ENCODE measurements around the gene SDK2.

The SDK2 gene

DNA sequence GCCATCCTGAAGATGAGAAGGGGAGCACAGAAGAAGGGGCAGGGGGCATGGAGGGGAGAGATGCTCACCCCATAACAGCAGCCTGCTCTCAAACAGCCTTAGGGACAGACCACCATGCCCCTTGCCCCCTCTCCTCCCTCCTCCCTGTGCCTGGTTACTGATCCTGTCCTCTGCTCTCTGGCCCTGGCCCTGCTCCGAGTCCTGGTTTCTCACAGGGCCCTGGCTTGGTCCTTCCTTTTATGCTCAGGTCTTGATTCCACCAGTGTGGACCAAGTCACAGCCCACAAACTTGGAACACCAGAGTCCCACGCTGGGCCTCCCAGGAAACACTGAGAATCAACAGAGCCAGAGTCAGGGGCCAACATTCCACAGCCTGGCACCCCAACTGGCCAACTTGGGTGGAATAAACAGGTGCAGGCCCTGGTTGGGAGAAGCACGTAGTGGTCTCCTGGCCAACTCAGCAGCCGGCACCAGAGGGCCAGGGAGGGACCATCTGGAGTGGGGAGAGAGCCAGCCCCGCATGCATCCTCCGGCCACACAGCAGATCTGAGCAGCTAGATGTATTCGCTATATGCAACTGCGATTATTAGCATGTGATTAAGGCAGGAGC lies 287.6 kb downstream of the SDK2 start:
- no peak for DNase-seq (ENCODE audit: low read depth in 4 of 4, low spot score in 1 of 4)

DNA sequence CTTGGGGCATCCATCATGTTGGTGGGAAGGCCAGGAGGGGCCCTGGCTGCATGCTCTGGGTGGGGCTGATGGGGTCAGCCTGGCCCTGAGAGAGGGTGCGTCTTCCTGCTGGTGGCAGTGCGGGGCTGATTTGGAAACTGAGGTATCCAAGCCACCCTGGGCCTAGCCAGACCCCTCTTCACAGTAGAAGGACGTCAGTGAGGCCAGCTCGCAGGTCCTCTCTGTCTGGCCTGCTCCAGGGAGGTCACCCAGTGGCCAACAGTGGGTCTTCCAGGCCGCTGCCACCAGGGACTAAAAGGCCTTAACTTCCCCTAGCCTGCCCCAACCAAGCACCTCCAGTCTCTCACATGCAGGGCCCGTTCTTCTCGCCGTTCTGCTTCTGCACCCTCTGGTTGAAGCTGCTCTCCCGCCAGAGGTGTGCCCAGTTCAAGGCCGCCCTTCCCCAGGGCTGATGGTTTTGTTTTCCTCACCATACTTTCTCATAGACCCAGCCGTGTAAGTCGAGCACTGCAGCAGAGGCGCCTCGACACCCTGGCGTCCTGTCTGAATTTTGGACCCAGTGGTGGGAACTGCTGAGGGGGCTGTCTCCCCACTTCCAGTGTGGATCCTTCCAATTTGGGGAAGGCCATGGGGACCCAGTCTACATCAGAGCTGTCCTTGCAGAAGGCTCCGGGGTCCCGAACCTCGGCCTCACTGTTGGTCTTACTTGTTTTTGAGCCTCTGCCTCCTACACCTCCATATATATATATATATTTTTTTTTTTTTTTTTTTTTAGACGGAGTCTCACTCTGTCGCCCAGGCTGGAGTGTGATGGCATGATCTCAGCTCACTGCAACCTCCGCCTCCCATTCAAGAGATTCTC lies 289.6 kb downstream of the SDK2 start:
- DNase-seq (ENCODE audit: low read depth in 4 of 4, low spot score in 1 of 4): no peak

DNA sequence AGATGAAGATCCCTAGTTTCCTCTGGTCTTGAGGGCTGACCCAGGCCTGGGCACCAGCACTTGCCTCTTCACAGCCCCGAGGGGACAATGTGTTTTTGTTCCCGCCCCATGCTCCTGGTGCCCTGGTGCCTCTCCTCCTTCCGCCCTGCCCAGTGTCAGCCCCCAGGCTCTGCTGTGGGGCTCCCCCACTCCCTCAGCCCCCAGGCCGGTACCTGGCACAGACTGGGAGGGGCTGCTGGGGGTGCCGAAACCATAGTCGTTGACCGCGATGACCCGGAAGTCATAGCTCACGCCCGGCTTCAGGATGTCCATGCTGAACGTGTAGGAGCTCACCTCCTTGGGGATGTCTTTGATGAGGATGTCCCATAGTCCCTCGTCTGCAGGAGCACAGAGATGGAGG lies 292.0 kb downstream of the SDK2 start:
- no peak for DNase-seq (ENCODE audit: low read depth in 4 of 4, low spot score in 1 of 4)

DNA sequence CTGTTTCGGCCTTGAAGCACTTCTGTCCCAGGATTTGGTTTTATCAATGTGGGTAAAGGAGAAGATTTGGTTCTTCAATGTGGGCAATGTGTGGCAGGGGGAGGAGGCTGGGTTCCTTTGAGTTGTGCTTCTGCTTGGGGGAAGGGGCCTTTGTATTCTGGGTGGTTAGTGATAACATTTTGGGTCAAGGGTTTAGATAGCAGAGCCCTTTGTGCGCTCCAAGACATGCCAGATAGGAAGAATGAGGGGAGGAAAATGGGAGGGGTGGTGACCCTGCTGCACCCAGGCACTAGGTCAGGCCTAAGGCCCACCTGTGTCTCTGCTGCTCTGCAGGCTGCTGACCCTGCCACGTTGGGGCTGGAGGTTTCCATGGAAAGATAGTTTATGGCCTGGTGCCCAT lies 292.5 kb downstream of the SDK2 start:
- no peak for DNase-seq (ENCODE audit: low read depth in 4 of 4, low spot score in 1 of 4)

DNA sequence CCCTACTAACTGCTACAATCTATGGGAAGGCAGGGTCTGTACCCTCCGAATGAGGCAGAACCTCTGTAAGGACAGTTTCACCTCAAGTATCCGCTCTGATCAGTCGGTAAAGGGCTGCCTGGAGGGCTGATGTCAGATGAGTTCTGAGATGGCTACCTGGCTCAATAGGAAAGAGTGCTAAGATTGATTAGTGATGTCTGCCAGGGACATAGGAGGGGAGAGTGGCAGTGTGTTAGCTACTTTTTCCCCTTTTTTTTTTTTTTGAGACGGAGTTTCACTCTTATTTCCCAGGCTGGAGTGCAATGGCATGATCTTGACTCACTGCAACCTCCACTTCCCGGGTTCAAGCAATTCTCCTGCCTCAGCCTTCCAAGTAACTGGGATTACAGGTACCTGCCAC lies 293.4 kb downstream of the SDK2 start:
- no peak for DNase-seq (ENCODE audit: low read depth in 4 of 4, low spot score in 1 of 4)

DNA sequence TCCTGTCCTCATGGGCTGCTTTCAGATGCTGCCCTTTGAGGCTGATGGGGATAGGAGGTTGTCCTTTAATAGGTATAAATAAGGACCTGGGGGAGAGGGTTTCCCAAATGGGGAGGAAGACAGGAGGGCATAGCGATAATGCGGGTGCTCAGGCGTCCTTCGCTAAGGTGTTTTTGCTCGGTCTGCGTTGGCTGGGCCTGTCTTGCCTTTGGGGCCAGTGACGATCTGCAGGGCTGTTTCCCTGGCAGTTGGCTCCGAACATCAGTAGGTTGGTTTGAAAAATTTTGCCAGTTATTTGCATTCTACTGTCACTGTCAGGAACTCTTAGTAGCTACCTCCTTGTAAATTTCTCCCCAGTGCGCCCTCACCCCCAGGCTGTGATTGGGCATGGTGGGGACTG lies 294.6 kb downstream of the SDK2 start:
- DNase-seq (ENCODE audit: low read depth in 4 of 4, low spot score in 1 of 4): no peak

DNA sequence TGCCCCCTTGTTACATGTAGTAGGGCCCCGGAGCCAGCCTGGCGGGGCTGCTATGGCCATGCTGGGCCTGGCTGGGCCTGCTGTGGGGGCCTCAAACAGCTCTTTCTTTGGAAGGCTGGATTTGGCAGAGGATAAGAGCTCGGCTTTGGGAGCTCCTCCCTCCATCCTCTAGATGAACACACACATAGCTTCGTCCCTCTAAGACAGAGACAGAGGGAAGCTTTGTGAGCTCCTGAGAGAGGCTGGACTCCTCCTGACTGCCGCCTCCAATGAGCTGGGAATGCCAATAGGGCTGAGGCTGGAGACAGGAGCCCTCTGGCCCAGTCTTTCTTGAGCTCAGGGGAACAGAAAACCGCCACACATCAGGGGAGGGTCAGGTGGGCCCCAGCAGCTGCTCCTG lies 295.1 kb downstream of the SDK2 start:
- DNase-seq (ENCODE audit: low read depth in 4 of 4, low spot score in 1 of 4): no peak

DNA sequence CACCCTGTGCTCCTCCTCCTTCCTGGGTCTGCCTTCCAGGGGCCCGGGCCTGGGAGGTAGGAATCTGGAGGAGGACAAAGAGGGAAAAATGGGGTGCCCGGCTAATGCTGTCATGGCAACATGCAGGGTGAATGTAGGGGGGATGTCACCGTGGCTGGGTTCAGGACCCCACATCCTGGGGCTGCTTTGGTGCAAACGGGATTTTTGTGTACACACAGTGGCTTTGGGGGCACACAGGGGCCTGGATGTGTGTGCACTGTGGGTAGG lies 295.5 kb downstream of the SDK2 start:
- DNase-seq (ENCODE audit: low read depth in 4 of 4, low spot score in 1 of 4): no peak

DNA sequence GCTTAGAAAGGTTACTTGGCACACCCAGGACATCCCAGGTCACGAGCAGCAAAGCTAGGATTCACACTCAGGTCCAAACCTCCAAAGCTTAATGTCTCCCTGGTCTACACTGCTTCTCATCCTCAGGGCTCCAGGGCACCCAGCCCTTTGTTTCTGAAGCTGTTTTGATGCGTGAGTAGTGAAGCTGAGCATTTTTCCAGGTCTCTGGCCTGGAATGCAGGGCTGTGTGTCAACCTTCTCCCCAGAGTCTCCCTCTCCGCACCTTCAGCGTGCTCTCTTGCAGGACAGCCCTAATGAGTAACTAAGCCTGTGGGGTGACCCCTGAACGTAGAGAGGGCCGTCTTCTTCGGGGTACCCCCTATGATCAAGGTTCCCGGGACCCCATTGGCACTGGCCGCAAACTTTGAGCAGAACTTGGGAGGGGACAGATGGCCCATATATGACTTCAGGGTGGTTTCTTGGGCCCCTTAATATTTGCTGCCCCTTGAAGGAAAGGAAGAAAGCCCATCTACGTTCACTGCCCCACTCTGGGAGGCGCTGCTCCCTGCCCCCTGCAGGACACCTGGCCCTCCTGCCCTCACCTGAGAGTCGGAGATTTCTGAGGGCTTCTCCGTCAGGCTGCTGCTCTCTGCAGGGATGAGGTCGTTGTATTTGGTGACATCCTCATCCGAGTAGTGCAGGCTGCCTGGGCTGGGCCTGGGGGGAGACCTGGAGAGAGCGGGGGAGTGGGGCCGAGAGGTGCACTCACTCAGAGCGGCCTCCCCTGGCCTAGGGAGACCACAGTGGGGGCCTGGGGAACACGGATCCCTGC lies 296.0 kb downstream of the SDK2 start:
- no peak for DNase-seq (ENCODE audit: low read depth in 4 of 4, low spot score in 1 of 4)

- DNase-seq (ENCODE audit: low read depth in 4 of 4, low spot score in 1 of 4): no peak
Measured at GRCh38 chr17:73347351-73347750, 296.9 kb downstream of the SDK2 start.

DNA sequence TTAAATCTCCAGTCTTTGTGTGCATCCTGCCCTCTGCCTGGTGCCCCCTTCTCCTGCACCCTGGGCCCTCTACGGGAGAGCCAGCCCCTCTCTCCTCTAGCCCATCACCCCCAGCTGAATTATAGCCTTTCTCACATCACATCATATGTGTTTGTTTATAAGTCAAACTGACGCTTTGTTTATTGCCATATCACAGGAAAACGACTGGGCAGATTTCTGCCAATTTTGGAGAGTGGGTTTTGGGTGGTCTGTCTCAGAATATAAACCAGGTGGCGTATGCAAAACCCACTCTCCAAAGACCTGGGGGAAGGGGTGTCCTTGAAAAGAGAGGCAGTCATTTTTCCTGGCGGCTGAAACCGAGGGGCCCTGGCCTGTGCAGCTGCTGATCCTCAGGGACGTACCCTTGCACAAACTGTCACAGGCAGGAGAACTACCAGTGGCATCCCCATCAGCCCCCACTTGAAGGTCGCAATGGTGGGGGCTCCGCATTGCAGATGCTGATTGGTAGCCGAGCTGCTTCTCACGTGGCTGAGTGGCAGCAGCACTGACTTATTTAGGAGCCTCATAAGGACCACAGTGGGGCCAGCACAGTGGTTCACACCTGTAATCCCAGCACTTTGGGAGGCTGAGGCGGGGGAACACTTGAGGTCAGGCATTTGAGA lies 297.6 kb downstream of the SDK2 start:
- no peak for DNase-seq (ENCODE audit: low read depth in 4 of 4, low spot score in 1 of 4)

DNA sequence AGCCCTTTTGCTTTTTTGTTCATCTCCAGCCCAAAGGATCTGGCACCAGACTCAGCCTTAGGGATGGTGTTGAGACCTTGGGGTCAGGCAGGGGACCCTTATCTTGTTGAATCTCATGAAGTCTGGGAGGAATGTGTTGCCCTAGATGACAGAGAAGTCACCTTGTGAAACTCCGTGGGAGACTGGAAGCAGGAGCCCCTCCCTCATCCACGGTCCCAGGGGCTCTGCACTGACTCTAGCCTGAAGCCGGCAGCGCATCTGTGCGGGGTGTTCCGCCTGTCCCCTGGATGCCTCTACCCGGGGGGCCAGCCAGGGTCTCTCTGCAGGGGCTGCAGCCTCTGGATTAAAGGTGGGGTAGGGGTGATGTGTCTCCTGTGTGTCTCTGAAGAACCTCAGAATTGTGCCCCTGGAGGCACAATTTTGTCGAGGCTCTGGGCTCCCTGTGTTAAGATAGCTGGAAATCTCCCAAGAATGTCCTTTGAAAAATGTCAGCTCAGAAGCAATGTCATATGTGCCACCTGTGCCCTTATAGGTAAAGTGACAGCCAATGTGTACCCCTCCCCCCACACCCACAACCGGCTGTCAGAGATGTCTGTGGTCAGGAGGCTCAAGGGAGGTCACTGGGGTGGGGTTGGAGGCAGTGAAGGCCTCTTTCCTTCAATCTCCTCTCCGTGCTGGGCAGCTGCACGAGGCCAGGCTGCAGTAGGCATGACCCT lies 300.3 kb downstream of the SDK2 start:
- DNase-seq (ENCODE audit: low read depth in 4 of 4, low spot score in 1 of 4): no peak

- DNase-seq (ENCODE audit: low read depth in 4 of 4, low spot score in 1 of 4): no peak
Measured at GRCh38 chr17:73343168-73343634, 301.0 kb downstream of the SDK2 start.

GRCh38 chr17:73342541-73343167 lies 301.6 kb downstream of the SDK2 start:
- DNase-seq (ENCODE audit: low read depth in 4 of 4, low spot score in 1 of 4): no peak

DNA sequence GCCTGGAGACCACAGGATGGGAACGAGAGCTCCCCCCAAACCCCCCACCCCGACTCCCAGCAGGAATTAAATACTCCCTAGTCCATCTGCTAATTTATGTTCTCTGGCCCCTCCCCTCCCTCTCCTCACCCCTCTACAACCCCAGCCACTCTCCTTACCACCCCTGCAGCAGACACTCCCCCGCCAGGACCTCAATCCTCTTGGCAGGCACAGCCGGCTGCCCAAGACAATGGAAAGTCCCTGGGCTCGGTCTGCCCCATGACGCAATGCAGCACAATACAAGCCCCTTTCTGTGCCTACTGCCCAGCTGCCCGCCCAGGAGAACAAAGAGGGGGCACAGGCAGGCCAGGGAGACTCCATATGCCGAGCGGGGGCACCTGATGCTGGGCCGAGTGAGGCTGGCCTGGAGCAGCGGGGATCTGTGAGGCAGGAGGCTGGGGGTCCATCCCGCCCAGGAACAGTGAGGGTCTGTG lies 302.2 kb downstream of the SDK2 start:
- DNase-seq (ENCODE audit: low read depth in 4 of 4, low spot score in 1 of 4): no peak

DNA sequence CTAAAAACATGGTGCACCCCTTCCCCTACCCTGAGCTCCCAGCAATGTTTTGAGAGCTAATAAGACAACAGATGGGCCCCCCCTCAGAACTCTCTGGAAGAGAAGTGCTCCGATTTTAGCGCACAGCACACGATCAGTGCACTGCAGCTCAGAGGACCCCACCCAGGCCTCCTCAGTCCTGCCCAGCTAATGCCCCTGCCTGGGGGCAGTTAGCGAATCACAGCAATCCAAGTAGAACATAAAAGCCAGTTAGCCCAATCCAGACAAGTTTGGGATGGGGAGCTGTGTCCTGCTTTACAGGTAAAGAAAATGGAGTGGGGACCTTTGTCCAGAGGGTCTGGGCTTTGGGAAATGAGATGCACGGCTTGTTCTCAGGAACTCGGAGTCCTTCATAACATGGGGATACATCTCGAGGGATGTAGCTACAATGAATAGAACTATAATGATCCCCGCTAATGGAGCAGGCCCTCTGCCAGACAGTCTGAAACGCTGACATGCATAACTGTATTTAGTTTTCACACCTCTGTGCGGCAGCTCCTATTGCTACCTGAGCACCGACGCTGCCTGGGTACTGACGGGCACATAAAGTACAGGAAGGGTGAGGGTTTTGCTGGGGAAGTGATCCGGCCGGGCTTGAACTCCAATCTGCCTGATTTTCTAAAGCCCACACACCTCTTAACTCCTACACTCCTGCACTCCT lies 302.7 kb downstream of the SDK2 start:
- DNase-seq (ENCODE audit: low read depth in 4 of 4, low spot score in 1 of 4): no peak

- DNase-seq (ENCODE audit: low read depth in 4 of 4, low spot score in 1 of 4): no peak
Measured at GRCh38 chr17:73340093-73340596, 304.1 kb downstream of the SDK2 start.

DNA sequence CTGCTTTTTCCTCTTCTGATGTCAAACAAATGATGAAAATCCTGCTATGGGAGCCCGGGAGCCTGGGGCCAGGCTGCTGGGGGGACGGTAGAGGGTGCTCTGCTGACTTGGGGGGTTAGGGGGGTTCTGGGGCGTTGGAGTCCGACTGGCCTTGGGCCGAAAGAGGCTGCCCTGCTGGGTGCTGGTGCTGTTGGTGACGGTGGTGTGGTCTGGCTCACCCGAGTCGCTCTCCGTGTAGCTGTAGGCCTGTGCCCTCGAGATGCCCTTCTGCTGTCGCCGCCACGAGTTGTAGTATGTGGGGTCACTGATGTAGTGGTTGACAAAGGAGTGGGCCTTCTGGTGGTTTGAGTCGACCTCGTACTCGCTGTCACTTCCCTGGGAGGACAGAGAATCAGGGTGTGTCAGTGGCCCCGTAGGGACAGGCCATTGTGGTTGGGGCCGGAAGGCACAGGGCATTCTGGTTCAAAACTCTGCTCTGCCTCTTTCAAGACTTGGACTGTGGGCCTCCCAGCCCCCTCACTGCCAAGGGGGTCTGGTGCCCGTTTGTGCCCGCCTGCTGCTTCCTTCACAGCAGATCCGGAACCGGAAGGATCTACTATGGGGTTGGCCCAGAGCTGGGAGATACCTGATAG lies 305.6 kb downstream of the SDK2 start:
- DNase-seq (ENCODE audit: low read depth in 4 of 4, low spot score in 1 of 4): no peak

- DNase-seq (ENCODE audit: low read depth in 4 of 4, low spot score in 1 of 4): no peak
Measured at GRCh38 chr17:73338050-73338521, 306.2 kb downstream of the SDK2 start.

All from stimulated activated CD4-positive, alpha-beta T cell treated with anti-CD3 and anti-CD28 coated beads, Interleukin-1b, Interleukin-23, amount 100 ng/mL, for 24 hours (primary cell).